Rectal smooth muscle tissue (tissue), 1 donor: ENCODE data around the gene ALDH3B2.
"Not testable (repeated sequence)": the region's sequence is repeated elsewhere in the genome, so short reads cannot be mapped to it uniquely, and the experiment has no call there.

Experiments used
- H3K27ac ChIP-seq: one replicate; pipeline ENCODE4 v1.7.0; 2013; ENCODE audit warnings: low read depth, low read length, inconsistent platforms
- H3K27me3 ChIP-seq: one replicate; pipeline ENCODE4 v1.7.0; 2013; ENCODE audit warnings: low read length; ENCODE audit not compliant: control insufficient read depth, insufficient read depth
- H3K36me3 ChIP-seq: one replicate; pipeline ENCODE4 v1.7.0; 2013; ENCODE audit warnings: low read length; ENCODE audit not compliant: control insufficient read depth, insufficient read depth
- H3K4me1 ChIP-seq: one replicate; pipeline ENCODE4 v1.7.0; 2013; ENCODE audit warnings: low read length; ENCODE audit not compliant: control insufficient read depth, insufficient read depth
- H3K4me3 ChIP-seq: one replicate; pipeline ENCODE4 v1.7.0; 2013; ENCODE audit warnings: low read length
- H3K9ac ChIP-seq: one replicate; pipeline ENCODE4 v1.7.0; 2013; ENCODE audit warnings: low read length

Gene ALDH3B2

GRCh38 chr11:67699521-67699920, 25.1 kb upstream of the ALDH3B2 start:
- Histone ChIP-seq H3K9ac (no peak overlapping the region), H3K36me3 (no peaks in the 10 kb centered on the region)

DNA sequence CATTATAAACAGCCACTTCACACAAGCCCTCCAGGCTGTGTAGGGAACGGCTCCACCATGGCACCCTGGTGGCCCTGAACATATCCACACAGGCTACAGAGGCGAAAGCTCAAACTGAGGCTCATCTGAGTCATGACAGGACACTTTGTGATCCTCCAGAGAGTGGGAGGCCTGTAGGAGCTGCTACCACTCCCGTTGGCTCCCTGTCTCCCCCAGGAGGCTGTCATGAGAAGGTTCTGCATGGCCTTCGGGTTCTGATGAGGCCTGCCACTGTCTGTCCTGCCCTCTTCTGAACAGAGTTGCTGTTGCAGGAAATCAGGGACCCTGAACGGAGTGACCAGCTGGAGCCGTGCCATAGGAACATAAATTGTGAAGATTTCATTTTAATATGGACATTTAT, 23.8 kb upstream of the ALDH3B2 start:
- no peak overlapping the region for H3K4me3 ChIP-seq
- H3K36me3 ChIP-seq = no peaks in the 10 kb centered on the region
- H3K27me3 ChIP-seq = no peaks in the 10 kb centered on the region
- no peak overlapping the region for H3K9ac ChIP-seq
- H3K4me1 ChIP-seq = no peaks in the 10 kb centered on the region
- no peak overlapping the region for H3K27ac ChIP-seq

More at GRCh38 chr11:67699521-67699920, 25.1 kb upstream of the ALDH3B2 start:
- Histone ChIP-seq H3K27ac (no peak overlapping the region), H3K27me3 (no peaks in the 10 kb centered on the region), H3K4me1 (no peaks in the 10 kb centered on the region), H3K4me3 (no peak overlapping the region)

- Histone ChIP-seq H3K4me1 (no peaks in the 10 kb centered on the region), H3K27ac (no peak overlapping the region), H3K9ac (no peak overlapping the region), H3K36me3 (no peaks in the 10 kb centered on the region), H3K4me3 (no peak overlapping the region), H3K27me3 (no peaks in the 10 kb centered on the region)
Measured at GRCh38 chr11:67697846-67698245, 23.4 kb upstream of the ALDH3B2 start.

GRCh38 chr11:67696998-67697397, 22.6 kb upstream of the ALDH3B2 start:
- Histone ChIP-seq H3K27ac (no peak overlapping the region), H3K4me3 (no peak overlapping the region), H3K27me3 (no peaks in the 10 kb centered on the region), H3K36me3 (no peaks in the 10 kb centered on the region), H3K9ac (no peak overlapping the region), H3K4me1 (no peaks in the 10 kb centered on the region)

GRCh38 chr11:67695606-67696005, 21.2 kb upstream of the ALDH3B2 start:
- H3K27me3 ChIP-seq = no peaks in the 10 kb centered on the region
- no peak overlapping the region for H3K9ac ChIP-seq
- H3K4me1 ChIP-seq = no peaks in the 10 kb centered on the region
- H3K36me3 ChIP-seq = no peaks in the 10 kb centered on the region
- H3K27ac ChIP-seq = no peak overlapping the region
- H3K4me3 ChIP-seq = no peak overlapping the region

DNA sequence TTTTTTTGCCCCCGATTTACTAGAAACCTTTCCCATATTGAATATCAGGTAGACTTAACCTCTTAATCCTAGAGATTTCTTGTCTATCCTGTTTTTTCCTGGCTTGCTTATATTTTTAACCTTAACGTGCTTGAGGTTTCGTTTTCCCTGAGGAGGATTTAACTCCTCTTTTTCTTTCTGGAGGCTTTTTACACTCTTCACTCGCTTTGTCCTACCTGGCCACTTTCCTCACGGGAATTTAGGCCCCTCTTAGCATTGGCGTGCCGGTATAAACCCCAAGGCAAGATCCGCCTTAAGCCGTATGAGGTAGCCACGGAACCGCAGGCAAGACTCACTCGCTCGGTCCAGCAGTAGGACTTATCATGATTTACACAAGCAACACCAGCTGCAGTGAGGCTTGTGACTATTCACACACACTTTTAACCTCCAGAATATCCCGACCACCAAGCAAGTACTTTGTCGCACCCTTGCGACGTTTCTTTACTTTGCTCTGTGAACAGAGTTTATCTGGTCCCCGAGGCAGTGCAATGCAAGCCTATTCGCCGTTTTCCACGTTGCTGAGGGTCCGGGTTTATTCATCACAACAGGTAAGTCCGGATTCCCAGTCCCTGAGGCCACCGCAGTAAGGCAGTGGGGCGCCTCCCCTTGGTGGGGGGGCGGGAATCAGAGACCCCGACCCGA, 20.6 kb upstream of the ALDH3B2 start:
- H3K36me3 ChIP-seq = no peaks in the 10 kb centered on the region
- no peak overlapping the region for H3K27ac ChIP-seq
- H3K4me1 ChIP-seq = no peaks in the 10 kb centered on the region
- H3K4me3 ChIP-seq = no peak overlapping the region
- H3K9ac ChIP-seq = no peak overlapping the region
- no peaks in the 10 kb centered on the region for H3K27me3 ChIP-seq

DNA sequence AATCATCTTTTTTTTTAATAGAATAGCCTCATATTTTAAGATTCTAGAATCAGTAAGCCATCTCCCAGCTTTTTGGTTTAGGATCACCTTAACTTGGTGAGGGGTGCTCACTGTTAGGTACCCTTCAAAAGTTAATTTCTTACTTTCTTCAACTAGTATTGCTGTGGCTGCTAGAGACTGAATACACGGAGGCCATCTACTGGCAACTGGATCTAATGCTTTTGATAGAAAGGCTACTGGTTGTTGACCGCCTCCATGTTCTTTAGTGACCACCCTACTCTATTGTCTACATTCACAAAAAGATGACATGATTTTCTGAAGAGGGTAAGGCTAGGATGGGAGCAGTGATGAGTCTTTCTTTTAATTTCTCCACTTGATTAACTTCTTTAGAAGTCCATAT, 16.7 kb upstream of the ALDH3B2 start:
- Histone ChIP-seq H3K27me3 (no peaks in the 10 kb centered on the region), H3K4me3 (no peak overlapping the region), H3K27ac (no peak overlapping the region), H3K4me1 (no peaks in the 10 kb centered on the region), H3K36me3 (no peaks in the 10 kb centered on the region), H3K9ac (no peak overlapping the region)

GRCh38 chr11:67689178-67689577, 14.8 kb upstream of the ALDH3B2 start:
- no peaks in the 10 kb centered on the region for H3K4me1 ChIP-seq
- H3K9ac ChIP-seq = no peak overlapping the region
- no peaks in the 10 kb centered on the region for H3K36me3 ChIP-seq
- H3K27me3 ChIP-seq = no peaks in the 10 kb centered on the region
- H3K4me3 ChIP-seq = no peak overlapping the region
- H3K27ac ChIP-seq = no peak overlapping the region

DNA sequence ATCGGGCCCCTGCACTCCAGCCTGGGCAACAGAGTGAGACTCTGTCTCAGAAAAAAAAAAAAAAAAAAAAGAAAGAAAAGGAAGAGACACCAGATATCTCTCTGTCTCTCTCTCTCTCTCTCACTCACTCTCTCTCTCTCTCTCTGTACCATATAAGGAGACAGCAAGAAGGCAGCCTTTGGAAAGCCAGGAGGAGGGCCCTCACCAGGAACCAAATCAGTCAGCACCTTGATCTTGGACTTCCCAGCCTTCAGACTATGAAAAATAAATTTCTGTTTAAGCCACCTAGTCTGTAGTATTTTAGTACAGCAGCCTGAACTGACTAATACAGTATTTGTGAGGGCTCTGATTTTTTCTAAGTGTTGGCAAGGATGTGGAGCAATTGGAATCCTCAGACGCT, 13.6 kb upstream of the ALDH3B2 start:
- Histone ChIP-seq H3K27me3 (no peaks in the 10 kb centered on the region), H3K9ac (no peak overlapping the region), H3K4me3 (no peak overlapping the region), H3K36me3 (no peaks in the 10 kb centered on the region), H3K4me1 (no peaks in the 10 kb centered on the region), H3K27ac (no peak overlapping the region)

DNA sequence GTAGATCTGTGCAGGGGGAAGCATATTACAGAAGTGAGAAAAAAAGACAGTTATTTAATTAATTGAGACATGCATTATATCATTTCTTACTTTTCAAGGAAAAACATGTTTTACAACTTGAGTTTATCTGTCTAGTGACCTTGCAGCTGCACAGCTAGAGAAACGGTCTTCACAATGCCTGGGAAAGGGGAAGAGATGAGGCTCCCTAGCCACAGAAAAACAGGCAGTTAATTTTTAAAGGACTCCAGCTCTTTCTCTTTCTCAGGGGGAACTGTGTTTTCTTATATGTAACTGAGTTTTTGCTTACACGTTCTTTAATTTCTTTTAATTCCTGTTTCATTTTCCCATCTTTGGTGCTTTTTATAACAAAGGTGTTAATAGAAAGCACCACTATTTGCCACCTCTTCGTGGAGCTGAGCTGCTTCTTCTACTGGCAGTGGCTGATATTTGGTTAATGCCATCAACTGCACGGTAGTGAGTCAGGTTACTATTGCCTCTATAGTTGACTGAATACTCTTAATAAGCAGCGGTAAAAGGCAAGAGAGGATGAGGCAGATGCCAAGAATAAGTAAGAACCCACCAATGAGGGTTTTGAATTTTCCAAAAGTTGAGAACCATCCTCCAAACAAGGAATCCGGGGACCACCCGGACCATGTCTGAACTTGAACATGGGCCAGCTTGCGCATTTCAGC, 11.4 kb upstream of the ALDH3B2 start:
- H3K36me3 ChIP-seq, H3K9ac ChIP-seq, H3K27ac ChIP-seq, H3K4me3 ChIP-seq, H3K4me1 ChIP-seq, H3K27me3 ChIP-seq: not testable (repeated sequence)

DNA sequence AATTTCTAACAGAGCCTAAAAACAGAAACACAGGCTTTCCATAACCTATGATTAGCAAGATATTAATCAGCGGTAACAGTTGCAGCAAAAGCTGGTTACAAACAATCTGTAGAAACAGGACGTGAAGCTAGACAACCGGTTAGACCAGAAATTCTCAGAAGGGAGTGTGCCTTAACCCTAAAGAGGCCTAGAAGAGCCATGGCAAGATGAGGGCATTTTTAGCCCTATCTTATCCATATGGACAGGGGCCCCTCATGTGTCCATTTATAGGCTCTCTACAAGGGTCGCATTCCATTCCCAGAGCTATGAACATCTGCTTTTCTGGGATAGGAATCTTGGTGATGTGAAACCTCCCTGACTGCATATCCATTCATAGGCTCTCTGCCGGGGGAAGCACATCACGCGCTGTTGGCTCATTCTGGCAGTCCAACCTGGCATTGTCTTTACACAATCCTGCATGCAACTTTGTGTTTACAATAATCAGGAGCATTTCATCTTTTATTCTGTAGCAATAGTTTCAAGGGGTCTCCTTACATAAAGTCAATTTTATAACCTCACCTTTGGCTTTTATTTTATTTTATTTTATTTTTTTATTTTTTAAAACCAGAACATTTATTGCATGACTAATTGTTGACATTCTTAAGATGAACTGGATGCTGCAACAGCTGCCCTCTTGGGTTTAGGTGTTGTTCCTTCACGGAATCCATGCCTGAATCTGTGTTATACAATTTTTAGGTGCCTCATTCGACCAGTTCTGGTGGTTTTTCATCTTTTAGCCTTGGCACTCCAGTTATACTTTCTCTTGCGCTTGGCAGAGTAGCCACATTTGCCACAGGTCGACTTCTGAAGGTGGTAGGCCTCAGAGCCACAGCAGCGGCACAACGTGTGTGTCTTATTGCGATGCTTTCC, 8.0 kb upstream of the ALDH3B2 start:
- not testable (repeated sequence) for H3K27me3 ChIP-seq, H3K4me3 ChIP-seq, H3K4me1 ChIP-seq, H3K36me3 ChIP-seq, H3K9ac ChIP-seq, H3K27ac ChIP-seq

GRCh38 chr11:67680696-67681470, 6.5 kb upstream of the ALDH3B2 start:
- Histone ChIP-seq H3K36me3 (no peaks in the 10 kb centered on the region), H3K27ac (no peak overlapping the region), H3K27me3 (no peaks in the 10 kb centered on the region), H3K4me1 (no peaks in the 10 kb centered on the region), H3K4me3 (no peak overlapping the region), H3K9ac (no peak overlapping the region)
